ENCODE measurements around the gene NEK5. TPM values are rescaled to one million over a fixed set of nuclear protein-coding genes. Genes with fewer than 3 reads are reported as not detected.
"Not testable (repeated sequence)": the region's sequence is repeated elsewhere in the genome, so short reads cannot be mapped to it uniquely, and the experiment has no call there.

Gene NEK5
- total and polyA plus RNA-seq, 2 donors (not counting 3 experiments of a cell fraction or from before 2014, with no cell fraction given) = 0.03 to 0.18 TPM

DNA sequence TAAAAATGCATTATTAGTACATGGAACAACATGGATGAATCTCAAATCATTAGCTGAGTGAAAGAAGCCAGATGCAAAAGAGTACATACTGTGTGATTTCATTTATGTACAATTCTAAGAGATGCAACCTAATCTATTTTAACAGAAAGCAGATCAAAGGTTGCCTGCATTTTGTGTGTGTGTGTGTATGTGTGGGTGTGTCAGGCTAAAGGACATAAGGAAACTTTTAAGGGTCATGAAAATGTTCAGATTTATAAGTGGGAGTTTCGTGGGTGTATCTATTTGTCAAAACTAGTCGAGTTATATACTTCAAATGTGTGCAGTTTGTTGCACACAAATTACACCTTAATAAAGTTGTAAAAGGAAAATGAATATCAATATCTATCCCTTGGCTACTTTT, 48.4 kb upstream of the NEK5 start:
- H3K9me3 ChIP-seq (replicated peaks; ENCODE audit: control insufficient read depth, insufficient read depth, low read length) = no peaks in the 10 kb centered on the region
- no peaks in the 10 kb centered on the region for H3K9me1 ChIP-seq (replicated peaks; ENCODE audit: control insufficient read depth, extremely low read depth, insufficient read depth, low read length)
- H3K9ac ChIP-seq (replicated peaks; ENCODE audit: extremely low read depth, insufficient read depth, low read length) = no peak overlapping the region
- TF ChIP-seq JUN (IDR thresholded peaks at IDR 0.05; ENCODE audit: borderline replicate concordance, insufficient read depth, insufficient read length, low read depth) (no peak), POLR2AphosphoS5 (IDR thresholded peaks at IDR 0.05; ENCODE audit: insufficient read depth, low read depth, low read length) (no peak), POLR2A (IDR thresholded peaks at IDR 0.05; ENCODE audit: low read depth, low read length) (no peak), FOS (IDR thresholded peaks at IDR 0.05; ENCODE audit: borderline replicate concordance, insufficient read depth, low read length) (no peak), EZH2 (IDR thresholded peaks at IDR 0.05; ENCODE audit: borderline replicate concordance, low read depth, low read length, severe bottlenecking) (no peak), GATA2 (IDR thresholded peaks at IDR 0.05; ENCODE audit: insufficient read depth, insufficient read length, low read depth, low read length) (no peak), MYC (IDR thresholded peaks at IDR 0.05; ENCODE audit: low read depth, low read length) (no peak)
- TF ChIP-seq, protein P1, sequence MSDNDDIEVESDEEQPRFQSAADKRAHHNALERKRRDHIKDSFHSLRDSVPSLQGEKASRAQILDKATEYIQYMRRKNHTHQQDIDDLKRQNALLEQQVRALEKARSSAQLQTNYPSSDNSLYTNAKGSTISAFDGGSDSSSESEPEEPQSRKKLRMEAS (IDR thresholded peaks at IDR 0.05; ENCODE audit: insufficient read depth, insufficient read length) = no peak
- TF ChIP-seq, protein P2, sequence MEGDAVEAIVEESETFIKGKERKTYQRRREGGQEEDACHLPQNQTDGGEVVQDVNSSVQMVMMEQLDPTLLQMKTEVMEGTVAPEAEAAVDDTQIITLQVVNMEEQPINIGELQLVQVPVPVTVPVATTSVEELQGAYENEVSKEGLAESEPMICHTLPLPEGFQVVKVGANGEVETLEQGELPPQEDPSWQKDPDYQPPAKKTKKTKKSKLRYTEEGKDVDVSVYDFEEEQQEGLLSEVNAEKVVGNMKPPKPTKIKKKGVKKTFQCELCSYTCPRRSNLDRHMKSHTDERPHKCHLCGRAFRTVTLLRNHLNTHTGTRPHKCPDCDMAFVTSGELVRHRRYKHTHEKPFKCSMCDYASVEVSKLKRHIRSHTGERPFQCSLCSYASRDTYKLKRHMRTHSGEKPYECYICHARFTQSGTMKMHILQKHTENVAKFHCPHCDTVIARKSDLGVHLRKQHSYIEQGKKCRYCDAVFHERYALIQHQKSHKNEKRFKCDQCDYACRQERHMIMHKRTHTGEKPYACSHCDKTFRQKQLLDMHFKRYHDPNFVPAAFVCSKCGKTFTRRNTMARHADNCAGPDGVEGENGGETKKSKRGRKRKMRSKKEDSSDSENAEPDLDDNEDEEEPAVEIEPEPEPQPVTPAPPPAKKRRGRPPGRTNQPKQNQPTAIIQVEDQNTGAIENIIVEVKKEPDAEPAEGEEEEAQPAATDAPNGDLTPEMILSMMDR (IDR thresholded peaks at IDR 0.05; ENCODE audit: extremely low read depth in 1 of 2, insufficient read depth in 1 of 2, low read depth in 1 of 2, low read length in 2 of 2) = no peak
- H3K4me2 ChIP-seq (ENCODE audit: insufficient read depth, low read length) = no peak overlapping the region
- peaks cover 5% of the 10 kb centered on the region for H3K4me1 ChIP-seq (ENCODE audit: control insufficient read depth, extremely low read depth, insufficient read depth, low read length)
- H3K27me3 ChIP-seq (ENCODE audit: control insufficient read depth in 2 of 2, insufficient read depth in 2 of 2, low read length in 2 of 2) = no peaks in the 10 kb centered on the region
- BruUV-seq (replicated peaks) = no TSS peak
- peaks cover 1 to 7% of the 10 kb centered on the region in 2 experiments for H3K36me3 ChIP-seq (ENCODE audit: control insufficient read depth in 2 of 2, extremely low read depth in 1 of 2, insufficient read depth in 2 of 2, low read length in 2 of 2)
- no peak overlapping the region for H3K4me3 ChIP-seq (replicated peaks in 1 of 3; ENCODE audit: insufficient read depth in 1 of 3, low read depth in 1 of 3, low read length in 3 of 3)
- POLR2A ChIA-PET = no interaction called here
- FAIRE-seq = no peak
- CTCF ChIA-PET = no interaction called here
- no peak overlapping the region for H2AFZ ChIP-seq (ENCODE audit: low read depth, low read length)
- intact Hi-C loops (cut with micrococcal nuclease) = no loop called here
- no peaks in the 10 kb centered on the region for H3K79me2 ChIP-seq (ENCODE audit: control insufficient read depth, insufficient read depth, low read length)
- no peak for DNase-seq (ENCODE audit: low read depth, low spot score)
- no peak overlapping the region for H3K27ac ChIP-seq (ENCODE audit: insufficient read depth, low read depth, low read length)
- dilution Hi-C loops (cut with MboI; ENCODE audit: extremely low pct_ligation_motif_present, low sequenced_read_pairs) = no loop called here
- no peaks in the 10 kb centered on the region for H4K20me1 ChIP-seq (replicated peaks; ENCODE audit: control insufficient read depth, extremely low read depth, insufficient read depth, low read length)

DNA sequence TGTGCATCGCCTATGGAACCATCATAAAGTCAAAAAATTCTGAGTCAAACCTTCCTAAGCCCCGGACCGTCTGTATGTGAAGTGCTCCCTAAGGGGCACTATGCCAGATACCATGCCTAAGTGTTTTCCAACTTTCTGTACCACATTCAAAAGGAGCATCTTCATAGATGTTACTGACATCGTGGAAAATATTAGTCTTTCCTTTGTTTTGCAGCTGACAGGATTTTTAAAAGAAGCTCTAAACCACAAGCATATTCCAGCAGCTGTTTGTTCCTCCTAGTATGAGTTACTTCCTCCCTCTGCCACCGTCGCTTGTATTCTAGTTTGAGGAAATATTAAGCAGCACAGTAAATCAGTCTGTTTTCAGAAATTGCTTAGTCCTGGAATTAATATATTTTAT, 45.1 kb upstream of the NEK5 start:
- POLR2A ChIA-PET = interaction anchor here (0.6 kb wide), 1 partner anchor 450 kb away, joined by 3 read pairs; no protein-coding TSS in a partner anchor
- H3K27me3 ChIP-seq (ENCODE audit: control insufficient read depth in 2 of 2, insufficient read depth in 2 of 2, low read length in 2 of 2); H3K4me3 ChIP-seq (replicated peaks in 1 of 3; ENCODE audit: insufficient read depth in 1 of 3, low read depth in 1 of 3, low read length in 3 of 3); H2AFZ ChIP-seq (ENCODE audit: low read depth, low read length); H3K4me1 ChIP-seq (ENCODE audit: control insufficient read depth, extremely low read depth, insufficient read depth, low read length); DNase-seq (ENCODE audit: low read depth, low spot score); H4K20me1 ChIP-seq (replicated peaks; ENCODE audit: control insufficient read depth, extremely low read depth, insufficient read depth, low read length); H3K79me2 ChIP-seq (ENCODE audit: control insufficient read depth, insufficient read depth, low read length); H3K9me3 ChIP-seq (replicated peaks; ENCODE audit: control insufficient read depth, insufficient read depth, low read length); BruUV-seq (replicated peaks); H3K4me2 ChIP-seq (ENCODE audit: insufficient read depth, low read length); FAIRE-seq; H3K9ac ChIP-seq (replicated peaks; ENCODE audit: extremely low read depth, insufficient read depth, low read length); H3K36me3 ChIP-seq (ENCODE audit: control insufficient read depth in 2 of 2, extremely low read depth in 1 of 2, insufficient read depth in 2 of 2, low read length in 2 of 2); dilution Hi-C loops (cut with MboI; ENCODE audit: extremely low pct_ligation_motif_present, low sequenced_read_pairs); intact Hi-C loops (cut with micrococcal nuclease); H3K27ac ChIP-seq (ENCODE audit: insufficient read depth, low read depth, low read length); H3K9me1 ChIP-seq (replicated peaks; ENCODE audit: control insufficient read depth, extremely low read depth, insufficient read depth, low read length): not testable (repeated sequence)
- CTCF ChIA-PET = interaction anchor here (0.7 to 2.2 kb wide), 3 partner anchors 9 to 277 kb away, joined by 3 to 10 read pairs (median 3); partner anchors contain the start of gene VPS36

Measured in endothelial cell of umbilical vein (primary cell).